Endothelial cell of umbilical vein (primary cell): ENCODE results near the gene PLXNC1. TPM values are rescaled to one million over a fixed set of nuclear protein-coding genes. Genes with fewer than 3 reads are reported as not detected.

Experiments used
- BruUV-seq: library from RNA; stranded (reverse); fragments of 400-500 nt; replicated peaks from 2 replicates; lab custom pipeline; 2021; lab: Mats Ljungman, UMichigan
- CTCF ChIA-PET: fragments of 300-600, 350-600 bp; sonication (Branson Sonifier 250); formaldehyde crosslinking; loops from one replicate; lab custom pipeline; 2021; ENCODE audit warnings: antibody characterized with exemption, inconsistent platforms; lab: Charles Lee
- POLR2A ChIA-PET: fragments of 300-600, 350-600 bp; sonication (Branson Sonifier 250); formaldehyde crosslinking; loops from one replicate; lab custom pipeline; 2021; ENCODE audit warnings: antibody characterized with exemption, inconsistent platforms; lab: Charles Lee
- DNase-seq: peaks from one replicate; pipeline ENCODE4 v3.0.0-alpha.2; 2011; ENCODE audit warnings: low read depth, low spot score
- FAIRE-seq: peaks from 2 replicates; lab custom pipeline; 2011; peaks lifted over from hg19 to GRCh38; lab: Jason Lieb, UNC
- H2AFZ ChIP-seq: 2 replicates; pipeline ENCODE4 v1.6.0; 2012; ENCODE audit warnings: low read depth, low read length, control low read depth, inconsistent platforms
- H3K27ac ChIP-seq: 2 replicates; pipeline ENCODE4 v1.5.1; 2011; ENCODE audit warnings: low read depth, mild to moderate bottlenecking, control low read depth, low read length, moderate library complexity; ENCODE audit not compliant: insufficient read depth
- H3K27me3 ChIP-seq, 2 experiments: 2 replicates each; pipeline versions ENCODE4 v1.6.0 to v1.6.1; 2011; ENCODE audit warnings: low read length in 2 of 2, mixed read lengths in 1 of 2; ENCODE audit not compliant: control insufficient read depth in 2 of 2, insufficient read depth in 2 of 2
- H3K36me3 ChIP-seq, 2 experiments: 2 replicates in 1 of 2; 3 replicates in 1 of 2; pipeline ENCODE4 v1.5.1; 2011; ENCODE audit warnings: low read length in 2 of 2, mild to moderate bottlenecking in 1 of 2, moderate library complexity in 1 of 2; ENCODE audit not compliant: control insufficient read depth in 2 of 2, insufficient read depth in 2 of 2; ENCODE audit errors: extremely low read depth in 1 of 2
- H3K4me1 ChIP-seq: 3 replicates; pipeline ENCODE4 v1.5.1; 2011; ENCODE audit warnings: mild to moderate bottlenecking, low read length; ENCODE audit not compliant: control insufficient read depth, insufficient read depth; ENCODE audit errors: extremely low read depth
- H3K4me2 ChIP-seq: 2 replicates; pipeline ENCODE4 v1.6.1; 2011; ENCODE audit warnings: low read length, control low read depth, mixed read lengths; ENCODE audit not compliant: insufficient read depth
- H3K4me3 ChIP-seq, 3 experiments: fragments of 200-600 bp in 1 of 3; sonication (generic), shearing (Covaris generic) in 1 of 3; replicated peaks in 1 of 3; 2 replicates each; pipeline ENCODE4 v1.5.1; 2011 to 2016; ENCODE audit warnings: control low read depth in 3 of 3, low read length in 3 of 3, mild to moderate bottlenecking in 2 of 3, inconsistent platforms in 1 of 3, low read depth in 1 of 3, moderate library complexity in 1 of 3; ENCODE audit not compliant: insufficient read depth in 1 of 3
- H3K79me2 ChIP-seq: 2 replicates; pipeline ENCODE4 v1.6.0; 2012; ENCODE audit warnings: low read length, inconsistent platforms; ENCODE audit not compliant: control insufficient read depth, insufficient read depth
- H3K9ac ChIP-seq: replicated peaks from 2 replicates; pipeline ENCODE3; 2011; ENCODE audit warnings: low read length, control low read depth; ENCODE audit not compliant: insufficient read depth; ENCODE audit errors: extremely low read depth
- H3K9me1 ChIP-seq: replicated peaks from 3 replicates; pipeline ENCODE4 v1.6.0; 2011; ENCODE audit warnings: mild to moderate bottlenecking, low read length; ENCODE audit not compliant: control insufficient read depth, insufficient read depth; ENCODE audit errors: extremely low read depth
- H3K9me3 ChIP-seq: replicated peaks from 2 replicates; pipeline ENCODE4 v1.5.1; 2012; ENCODE audit warnings: low read length, inconsistent platforms; ENCODE audit not compliant: control insufficient read depth, insufficient read depth
- H4K20me1 ChIP-seq: replicated peaks from 2 replicates; pipeline ENCODE3; 2011; ENCODE audit warnings: mild to moderate bottlenecking, low read length; ENCODE audit not compliant: control insufficient read depth, insufficient read depth; ENCODE audit errors: extremely low read depth
- EZH2 ChIP-seq: IDR thresholded peaks from 2 replicates; pipeline ENCODE4 v1.6.1; 2012; ENCODE audit warnings: borderline replicate concordance, low read depth, mild to moderate bottlenecking, moderate library complexity, low read length, inconsistent platforms; ENCODE audit not compliant: severe bottlenecking
- FOS ChIP-seq: IDR thresholded peaks from 2 replicates; pipeline ENCODE4 v1.6.1; 2011; ENCODE audit warnings: mild to moderate bottlenecking, low read length, moderate library complexity, borderline replicate concordance; ENCODE audit not compliant: insufficient read depth
- GATA2 ChIP-seq: IDR thresholded peaks from 2 replicates; pipeline ENCODE4 v1.7.0; 2011; ENCODE audit warnings: low read depth, mild to moderate bottlenecking, moderate library complexity, mixed read lengths, low read length; ENCODE audit not compliant: insufficient read length, insufficient read depth
- JUN ChIP-seq: IDR thresholded peaks from 2 replicates; pipeline ENCODE4 v1.6.1; 2011; ENCODE audit warnings: borderline replicate concordance, low read depth; ENCODE audit not compliant: insufficient read length, insufficient read depth
- MAX ChIP-seq: IDR thresholded peaks from 2 replicates; pipeline ENCODE4 v1.6.1; 2011; ENCODE audit not compliant: insufficient read depth, insufficient read length
- MYC ChIP-seq: IDR thresholded peaks from one replicate; pipeline ENCODE4 v1.6.1; 2011; ENCODE audit warnings: mild to moderate bottlenecking, low read depth, low read length
- POLR2A ChIP-seq: IDR thresholded peaks from 2 replicates; pipeline ENCODE4 v1.6.1; 2012; ENCODE audit warnings: low read depth, mild to moderate bottlenecking, control low read depth, low read length
- POLR2AphosphoS5 ChIP-seq: IDR thresholded peaks from 2 replicates; pipeline ENCODE4 v1.6.1; 2012; ENCODE audit warnings: low read depth, mild to moderate bottlenecking, control low read depth, low read length, moderate library complexity; ENCODE audit not compliant: insufficient read depth
- dilution Hi-C: fragments of 300-500 bp; cut with MboI; formaldehyde crosslinking; loops from one replicate; pipeline ENCODE4 v1.15.0; 2019; ENCODE audit warnings: low sequenced_read_pairs; ENCODE audit not compliant: extremely low pct_ligation_motif_present
- intact Hi-C: fragments of 100-400 bp; cut with micrococcal nuclease; formaldehyde crosslinking; loops from one replicate; pipeline ENCODE4 v1.10.0; 2022
- polyA plus RNA-seq, 4 experiments: library from polyadenylated mRNA; depleted of rRNA in 3 of 4; stranded (reverse) in 3 of 4; unstranded in 1 of 4; fragments of >200 nt; gene quantifications; 2 replicates each; pipeline versions ENCODE4 v1.2.1 to v1.2.3, GENCODE V29; 2011 to 2012; ENCODE audit warnings: missing spikeins in 1 of 4
- total RNA-seq: library from RNA; stranded (reverse); gene quantifications from 2 replicates; pipeline ENCODE4 v1.2.3, GENCODE V29; 2021

Gene PLXNC1
- total and polyA plus RNA-seq, 2 donors (not counting 3 experiments of a cell fraction or from before 2014, with no cell fraction given) = 0.04 TPM; not detected in 1

- H3K4me2 ChIP-seq = no peak overlapping the region
- no peak for DNase-seq
- H3K9me1 ChIP-seq = no peaks in the 10 kb centered on the region
- dilution Hi-C loops = no loop called here
- no peaks in the 10 kb centered on the region for H4K20me1 ChIP-seq
- H3K36me3 ChIP-seq = no peaks in the 10 kb centered on the region
- H3K79me2 ChIP-seq = no peaks in the 10 kb centered on the region
- ChIA-PET CTCF (no interaction called here), POLR2A (no interaction called here)
- H3K4me3 ChIP-seq = no peak overlapping the region
- H3K4me1 ChIP-seq = no peaks in the 10 kb centered on the region
- no peaks in the 10 kb centered on the region for H3K9me3 ChIP-seq
- peaks cover 11 to 18% of the 10 kb centered on the region in 2 experiments for H3K27me3 ChIP-seq
- no peak for FAIRE-seq
- no peak overlapping the region for H3K27ac ChIP-seq
- H2AFZ ChIP-seq = no peak overlapping the region
- H3K9ac ChIP-seq = no peak overlapping the region
- no TSS peak for BruUV-seq
- intact Hi-C loops = no loop called here
- TF ChIP-seq POLR2A (no peak), MAX (no peak), MYC (no peak), FOS (no peak), EZH2 (no peak), JUN (no peak), GATA2 (no peak), POLR2AphosphoS5 (no peak)
Observed at GRCh38 chr12:94186278-94187241, 38.2 kb downstream of the PLXNC1 start.
